ENCODE measurements around the gene ELMO1. TPM values are rescaled to one million over a fixed set of nuclear protein-coding genes. Genes with fewer than 3 reads are reported as not detected.

ELMO1 gene
- total and polyA plus RNA-seq, 2 of the 13 experiments (the other 11 are each of a cell fraction or from before 2014, with no cell fraction given) = 0.11 to 0.17 TPM

DNA sequence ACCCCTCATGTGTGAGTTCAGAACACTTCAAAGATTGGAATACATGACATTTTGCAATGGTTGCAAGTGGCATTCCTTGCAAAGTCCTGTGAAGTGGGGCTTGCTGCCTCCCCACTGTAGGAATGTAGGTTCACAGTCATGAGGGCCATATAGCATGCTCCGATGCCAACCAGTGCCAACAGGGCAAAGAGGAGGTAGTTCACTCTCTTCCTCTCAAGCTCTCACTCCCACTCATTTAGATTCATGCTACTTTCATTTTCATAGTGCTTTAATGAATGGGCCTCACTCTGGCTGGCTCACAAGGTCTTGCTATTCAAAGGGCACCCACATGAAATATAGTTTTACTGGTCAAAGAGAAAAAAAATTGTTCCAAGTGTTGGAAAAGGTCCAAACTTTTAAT, 554.5 kb downstream of the ELMO1 start:
- no peak for DNase-seq (ENCODE audit: low spot score)
- no peaks in the 10 kb centered on the region for H3K9me3 ChIP-seq (ENCODE audit: low read length)
- no peak for ATAC-seq
- H2AFZ ChIP-seq (ENCODE audit: low read length) = no peak overlapping the region
- H3K27me3 ChIP-seq (ENCODE audit: control insufficient read depth in 1 of 2, insufficient read depth in 2 of 2, low read length in 2 of 2) = no peaks in the 10 kb centered on the region; a peak in 1 of 5 replicates
- H3K4me2 ChIP-seq (ENCODE audit: low read depth, low read length) = no peak overlapping the region
- H4K20me1 ChIP-seq (ENCODE audit: insufficient read depth, low read length) = no peaks in the 10 kb centered on the region
- peaks cover 15% of the 10 kb centered on the region; the same call in 1 of the 2 replicates for H3K4me1 ChIP-seq (ENCODE audit: insufficient read depth, low read length)
- no peak overlapping the region for H3K9ac ChIP-seq (ENCODE audit: insufficient read depth, low read depth, low read length)
- H3K27ac ChIP-seq (ENCODE audit: extremely low read length, insufficient read depth, low read length) = no peak overlapping the region
- H3K79me2 ChIP-seq (ENCODE audit: insufficient read depth, low read length) = no peaks in the 10 kb centered on the region
- FAIRE-seq = no peak
- WGBS (ENCODE audit: low lambda C conversion rate) = 50% methylated on average over 1 of the region's 1 CpG
- ChIA-PET POLR2A (no interaction called here), CTCF (ENCODE audit: low intra/inter-chr PET ratio, low total read pairs) (no interaction called here)
- no TSS peak for BruUV-seq (replicated peaks)
- H3K4me3 ChIP-seq (replicated peaks in 1 of 3; ENCODE audit: insufficient read depth in 1 of 3, low read depth in 2 of 3, low read length in 3 of 3) = no peak overlapping the region
- no peak for TF ChIP-seq GFI1 (CRISPR knock-in tag; IDR thresholded peaks at IDR 0.05; ENCODE audit: borderline replicate concordance)
- TF ChIP-seq NFKBIZ (CRISPR knock-in tag; IDR thresholded peaks at IDR 0.05) = no peak
- no peak for TF ChIP-seq ZNF724P (CRISPR knock-in tag; IDR thresholded peaks at IDR 0.05; ENCODE audit: borderline replicate concordance)
- no peak for TF ChIP-seq ZNF670 (CRISPR knock-in tag; IDR thresholded peaks at IDR 0.05; ENCODE audit: borderline replicate concordance)
- TF ChIP-seq ZBTB1 (CRISPR knock-in tag; IDR thresholded peaks at IDR 0.05; ENCODE audit: borderline replicate concordance) = no peak
- TF ChIP-seq ZNF543 (CRISPR knock-in tag; IDR thresholded peaks at IDR 0.05) = no peak
- TF ChIP-seq, protein P1, sequence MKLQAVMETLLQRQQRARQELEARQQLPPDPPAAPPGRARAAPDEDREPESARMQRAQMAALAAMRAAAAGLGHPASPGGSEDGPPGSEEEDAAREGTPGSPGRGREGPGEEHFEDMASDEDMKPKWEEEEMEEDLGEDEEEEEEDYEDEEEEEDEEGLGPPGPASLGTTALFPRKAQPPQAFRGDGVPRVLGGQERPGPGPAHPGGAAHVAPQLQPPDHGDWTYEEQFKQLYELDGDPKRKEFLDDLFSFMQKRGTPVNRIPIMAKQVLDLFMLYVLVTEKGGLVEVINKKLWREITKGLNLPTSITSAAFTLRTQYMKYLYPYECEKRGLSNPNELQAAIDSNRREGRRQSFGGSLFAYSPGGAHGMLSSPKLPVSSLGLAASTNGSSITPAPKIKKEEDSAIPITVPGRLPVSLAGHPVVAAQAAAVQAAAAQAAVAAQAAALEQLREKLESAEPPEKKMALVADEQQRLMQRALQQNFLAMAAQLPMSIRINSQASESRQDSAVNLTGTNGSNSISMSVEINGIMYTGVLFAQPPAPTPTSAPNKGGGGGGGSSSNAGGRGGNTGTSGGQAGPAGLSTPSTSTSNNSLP (IDR thresholded peaks at IDR 0.05; ENCODE audit: low read depth, low read length) = no peak
- TF ChIP-seq, protein P2, sequence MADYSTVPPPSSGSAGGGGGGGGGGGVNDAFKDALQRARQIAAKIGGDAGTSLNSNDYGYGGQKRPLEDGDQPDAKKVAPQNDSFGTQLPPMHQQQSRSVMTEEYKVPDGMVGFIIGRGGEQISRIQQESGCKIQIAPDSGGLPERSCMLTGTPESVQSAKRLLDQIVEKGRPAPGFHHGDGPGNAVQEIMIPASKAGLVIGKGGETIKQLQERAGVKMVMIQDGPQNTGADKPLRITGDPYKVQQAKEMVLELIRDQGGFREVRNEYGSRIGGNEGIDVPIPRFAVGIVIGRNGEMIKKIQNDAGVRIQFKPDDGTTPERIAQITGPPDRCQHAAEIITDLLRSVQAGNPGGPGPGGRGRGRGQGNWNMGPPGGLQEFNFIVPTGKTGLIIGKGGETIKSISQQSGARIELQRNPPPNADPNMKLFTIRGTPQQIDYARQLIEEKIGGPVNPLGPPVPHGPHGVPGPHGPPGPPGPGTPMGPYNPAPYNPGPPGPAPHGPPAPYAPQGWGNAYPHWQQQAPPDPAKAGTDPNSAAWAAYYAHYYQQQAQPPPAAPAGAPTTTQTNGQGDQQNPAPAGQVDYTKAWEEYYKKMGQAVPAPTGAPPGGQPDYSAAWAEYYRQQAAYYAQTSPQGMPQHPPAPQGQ (CRISPR knock-in tag; IDR thresholded peaks at IDR 0.05; ENCODE audit: borderline replicate concordance) = no peak
- TF ChIP-seq NFYB (CRISPR knock-in tag; IDR thresholded peaks at IDR 0.05) = no peak
- TF ChIP-seq, protein P3, sequence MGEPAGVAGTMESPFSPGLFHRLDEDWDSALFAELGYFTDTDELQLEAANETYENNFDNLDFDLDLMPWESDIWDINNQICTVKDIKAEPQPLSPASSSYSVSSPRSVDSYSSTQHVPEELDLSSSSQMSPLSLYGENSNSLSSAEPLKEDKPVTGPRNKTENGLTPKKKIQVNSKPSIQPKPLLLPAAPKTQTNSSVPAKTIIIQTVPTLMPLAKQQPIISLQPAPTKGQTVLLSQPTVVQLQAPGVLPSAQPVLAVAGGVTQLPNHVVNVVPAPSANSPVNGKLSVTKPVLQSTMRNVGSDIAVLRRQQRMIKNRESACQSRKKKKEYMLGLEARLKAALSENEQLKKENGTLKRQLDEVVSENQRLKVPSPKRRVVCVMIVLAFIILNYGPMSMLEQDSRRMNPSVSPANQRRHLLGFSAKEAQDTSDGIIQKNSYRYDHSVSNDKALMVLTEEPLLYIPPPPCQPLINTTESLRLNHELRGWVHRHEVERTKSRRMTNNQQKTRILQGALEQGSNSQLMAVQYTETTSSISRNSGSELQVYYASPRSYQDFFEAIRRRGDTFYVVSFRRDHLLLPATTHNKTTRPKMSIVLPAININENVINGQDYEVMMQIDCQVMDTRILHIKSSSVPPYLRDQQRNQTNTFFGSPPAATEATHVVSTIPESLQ (CRISPR knock-in tag; conservative IDR thresholded peaks at IDR 0.05) = no peak
- TF ChIP-seq, protein P4, sequence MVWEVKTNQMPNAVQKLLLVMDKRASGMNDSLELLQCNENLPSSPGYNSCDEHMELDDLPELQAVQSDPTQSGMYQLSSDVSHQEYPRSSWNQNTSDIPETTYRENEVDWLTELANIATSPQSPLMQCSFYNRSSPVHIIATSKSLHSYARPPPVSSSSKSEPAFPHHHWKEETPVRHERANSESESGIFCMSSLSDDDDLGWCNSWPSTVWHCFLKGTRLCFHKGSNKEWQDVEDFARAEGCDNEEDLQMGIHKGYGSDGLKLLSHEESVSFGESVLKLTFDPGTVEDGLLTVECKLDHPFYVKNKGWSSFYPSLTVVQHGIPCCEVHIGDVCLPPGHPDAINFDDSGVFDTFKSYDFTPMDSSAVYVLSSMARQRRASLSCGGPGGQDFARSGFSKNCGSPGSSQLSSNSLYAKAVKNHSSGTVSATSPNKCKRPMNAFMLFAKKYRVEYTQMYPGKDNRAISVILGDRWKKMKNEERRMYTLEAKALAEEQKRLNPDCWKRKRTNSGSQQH (CRISPR knock-in tag; IDR thresholded peaks at IDR 0.05; ENCODE audit: low read depth) = no peak
- TF ChIP-seq IKZF1 (IDR thresholded peaks at IDR 0.05) = no peak
- TF ChIP-seq ZNF44 (CRISPR knock-in tag; IDR thresholded peaks at IDR 0.05) = no peak
- intact Hi-C loops (cut with micrococcal nuclease; ENCODE audit: unreplicated experiment) (no loop called here), in situ Hi-C loops (cut with HindIII; ENCODE audit: extremely low pct_ligation_motif_present, low pct_unique_long_range_greater_than_20kb) (no loop called here)
- no peaks in the 10 kb centered on the region for H3K36me3 ChIP-seq (replicated peaks in 1 of 2; ENCODE audit: control insufficient read depth in 1 of 2, insufficient read depth in 2 of 2, low read length in 2 of 2)

All from HepG2 (cell line).